PC-9 (cell line): Measurements from ENCODE around the gene FGD6. TPM values are rescaled to one million over a fixed set of nuclear protein-coding genes. Genes with fewer than 3 reads are reported as not detected.

Experiments
- BruUV-seq: library from RNA; stranded (reverse); fragments of 400-500 nt; replicated peaks from 2 replicates; lab custom pipeline; 2021; lab: Mats Ljungman, UMichigan
- CTCF ChIA-PET: fragments of 300-600 bp; sonication (Branson Sonifier 250); formaldehyde crosslinking; loops from one replicate; lab custom pipeline; 2022; ENCODE audit warnings: antibody characterized with exemption; lab: Charles Lee
- POLR2A ChIA-PET: fragments of 300-600 bp; sonication (Branson Sonifier 250); formaldehyde crosslinking; loops from one replicate; lab custom pipeline; 2022; ENCODE audit warnings: antibody characterized with exemption; ENCODE audit not compliant: unreplicated experiment; lab: Charles Lee
- DNase-seq, 2 experiments: peaks; one replicate each; pipeline versions ENCODE4 v3.0.0 to v3.0.0-alpha.2; 2015 to 2022; ENCODE audit warnings: mixed read lengths in 1 of 2
- H2AFZ ChIP-seq: fragments of 200-600 bp; sonication (generic); 2 replicates; pipeline ENCODE4 v1.8.1; 2017; ENCODE audit warnings: antibody characterized with exemption
- H3F3A ChIP-seq: fragments of 200-600 bp; sonication (generic); 2 replicates; pipeline ENCODE4 v1.8.1; 2017; ENCODE audit warnings: antibody characterized with exemption, mild to moderate bottlenecking, low read depth; ENCODE audit not compliant: insufficient read depth
- H3K27ac ChIP-seq: fragments of 200-600 bp; sonication (generic); 2 replicates; pipeline ENCODE4 v1.6.1; 2016; ENCODE audit warnings: mixed run types
- H3K27me3 ChIP-seq: fragments of 200-600 bp; sonication (generic); 2 replicates; pipeline ENCODE4 v1.6.1; 2016; ENCODE audit warnings: low read depth, mixed run types; ENCODE audit not compliant: insufficient read depth
- H3K36me3 ChIP-seq: fragments of 200-600 bp; sonication (generic); 2 replicates; pipeline ENCODE4 v1.6.1; 2016; ENCODE audit warnings: low read depth, mixed run types
- H3K4me1 ChIP-seq: fragments of 200-600 bp; sonication (generic); replicated peaks from 2 replicates; pipeline ENCODE4 v1.6.1; 2016; ENCODE audit warnings: mixed run types; ENCODE audit not compliant: insufficient read depth
- H3K4me2 ChIP-seq: fragments of 200-600 bp; sonication (generic); 2 replicates; pipeline ENCODE4 v1.6.1; 2017; ENCODE audit warnings: mixed run types
- H3K4me3 ChIP-seq: fragments of 200-600 bp; sonication (generic); 2 replicates; pipeline ENCODE4 v1.6.1; 2016; ENCODE audit warnings: mixed run types
- H3K79me2 ChIP-seq: fragments of 200-600 bp; sonication (generic); 2 replicates; pipeline ENCODE4 v1.6.1; 2017; ENCODE audit warnings: low read depth, mixed run types
- H3K9me2 ChIP-seq: fragments of 200-600 bp; sonication (generic); 2 replicates; pipeline ENCODE4 v1.8.1; 2017; ENCODE audit warnings: mild to moderate bottlenecking; ENCODE audit not compliant: insufficient read depth
- H3K9me3 ChIP-seq: fragments of 200-600 bp; sonication (generic); 2 replicates; pipeline ENCODE4 v1.8.1; 2016; ENCODE audit warnings: low read depth; ENCODE audit not compliant: insufficient read depth
- H4K20me1 ChIP-seq: fragments of 200-600 bp; sonication (generic); 2 replicates; pipeline ENCODE4 v1.8.1; 2017; ENCODE audit not compliant: insufficient read depth
- CTCF ChIP-seq: fragments of 200-600 bp; sonication (generic); conservative IDR thresholded peaks from 2 replicates; pipeline ENCODE4 v1.6.1; 2017; ENCODE audit warnings: mixed run types, antibody characterized with exemption, mild to moderate bottlenecking, moderate library complexity
- EZH2 ChIP-seq: fragments of 200-600 bp; sonication (generic); IDR thresholded peaks from 2 replicates; pipeline ENCODE4 v1.8.0; 2017; ENCODE audit warnings: antibody characterized with exemption, low read depth
- intact Hi-C: fragments of 100-400 bp; cut with micrococcal nuclease; formaldehyde crosslinking; loops from one replicate; pipeline ENCODE4 v1.10.0; 2022; ENCODE audit not compliant: unreplicated experiment
- total RNA-seq: library from RNA; stranded (reverse); gene quantifications from 2 replicates; pipeline ENCODE4 v1.2.3, GENCODE V29; 2021

Gene FGD6
- total RNA-seq, 1 experiment from 2014 or later, result 22.0 TPM

GRCh38 chr12:95130096-95130495, 87.2 kb downstream of the FGD6 start:
- CTCF ChIA-PET, result no interaction called here
- intact Hi-C loops, result no loop called here
- POLR2A ChIA-PET, result no interaction called here
- Histone ChIP-seq H3K27me3 (no peaks in the 10 kb centered on the region), H2AFZ (no peak overlapping the region), H3F3A (no peaks in the 10 kb centered on the region), H3K79me2 (no peaks in the 10 kb centered on the region), H3K9me2 (no peaks in the 10 kb centered on the region), H4K20me1 (no peaks in the 10 kb centered on the region), H3K4me2 (no peak overlapping the region), H3K4me3 (no peak overlapping the region), H3K36me3 (0 out of 2 replicates have a peak, but pooled peaks cover 24% of the 10 kb centered on the region), H3K4me1 (no peaks in the 10 kb centered on the region), H3K9me3 (no peaks in the 10 kb centered on the region), H3K27ac (no peak overlapping the region)
- no TSS peak for BruUV-seq
- TF ChIP-seq CTCF (no peak), EZH2 (no peak)
- no peak for DNase-seq

DNA sequence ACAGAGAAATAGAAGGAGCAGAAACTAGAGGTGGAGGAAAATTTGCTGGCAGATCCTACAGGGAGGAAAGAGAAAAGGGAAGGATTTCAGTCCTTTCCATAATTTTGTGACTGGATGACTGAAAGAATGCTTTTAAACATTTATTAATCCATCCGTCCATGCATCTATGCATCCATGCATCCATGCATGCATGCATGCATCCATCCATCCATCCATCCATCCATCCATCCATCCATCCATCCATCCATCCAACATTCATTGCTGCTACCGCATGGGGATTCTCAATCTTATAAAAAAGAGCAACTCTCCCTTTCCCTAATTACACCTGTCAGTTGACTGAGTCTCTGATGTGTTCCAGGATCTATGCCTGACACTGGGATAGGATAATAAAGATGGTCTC, 88.2 kb downstream of the FGD6 start:
- 0 out of 2 replicates have a peak, but pooled peaks cover 19% of the 10 kb centered on the region for H3K36me3 ChIP-seq
- intact Hi-C loops, result no loop called here

GRCh38 chr12:95126736-95127135, 90.5 kb downstream of the FGD6 start:
- no peaks in the 10 kb centered on the region for H3K4me1 ChIP-seq
- no peaks in the 10 kb centered on the region for H3K9me3 ChIP-seq
- H3K36me3 ChIP-seq, result 0 out of 2 replicates have a peak, but pooled peaks cover 9% of the 10 kb centered on the region
- H2AFZ ChIP-seq, result no peak overlapping the region
- no peak overlapping the region for H3K4me3 ChIP-seq
- no peak for DNase-seq
- ChIA-PET CTCF (no interaction called here), POLR2A (no interaction called here)
- no TSS peak for BruUV-seq
- no peaks in the 10 kb centered on the region for H4K20me1 ChIP-seq
- no peaks in the 10 kb centered on the region for H3K27me3 ChIP-seq
- intact Hi-C loops, result no loop called here
- TF ChIP-seq EZH2, result no peak
- TF ChIP-seq CTCF, result no peak
- no peaks in the 10 kb centered on the region for H3K79me2 ChIP-seq
- H3K4me2 ChIP-seq, result no peak overlapping the region
- H3K27ac ChIP-seq, result no peak overlapping the region
- no peaks in the 10 kb centered on the region for H3K9me2 ChIP-seq
- no peaks in the 10 kb centered on the region for H3F3A ChIP-seq

More for the DNA sequence above, 88.2 kb downstream of the FGD6 start:
- BruUV-seq, result no TSS peak
- Histone ChIP-seq H3K27ac (no peak overlapping the region), H3K9me3 (no peaks in the 10 kb centered on the region), H3F3A (no peaks in the 10 kb centered on the region), H3K4me2 (no peak overlapping the region), H3K4me1 (no peaks in the 10 kb centered on the region), H3K27me3 (no peaks in the 10 kb centered on the region), H3K4me3 (no peak overlapping the region), H4K20me1 (no peaks in the 10 kb centered on the region), H2AFZ (no peak overlapping the region), H3K79me2 (no peaks in the 10 kb centered on the region), H3K9me2 (no peaks in the 10 kb centered on the region)
- ChIA-PET POLR2A (interaction anchor here (0.6 kb wide), 1 partner anchor 54 kb away, joined by 5 read pairs; no protein-coding TSS in a partner anchor), CTCF (no interaction called here)
- DNase-seq, result no peak
- no peak for TF ChIP-seq CTCF
- no peak for TF ChIP-seq EZH2
